Measurements from ENCODE around the gene CTXND1.

The CTXND1 gene

DNA sequence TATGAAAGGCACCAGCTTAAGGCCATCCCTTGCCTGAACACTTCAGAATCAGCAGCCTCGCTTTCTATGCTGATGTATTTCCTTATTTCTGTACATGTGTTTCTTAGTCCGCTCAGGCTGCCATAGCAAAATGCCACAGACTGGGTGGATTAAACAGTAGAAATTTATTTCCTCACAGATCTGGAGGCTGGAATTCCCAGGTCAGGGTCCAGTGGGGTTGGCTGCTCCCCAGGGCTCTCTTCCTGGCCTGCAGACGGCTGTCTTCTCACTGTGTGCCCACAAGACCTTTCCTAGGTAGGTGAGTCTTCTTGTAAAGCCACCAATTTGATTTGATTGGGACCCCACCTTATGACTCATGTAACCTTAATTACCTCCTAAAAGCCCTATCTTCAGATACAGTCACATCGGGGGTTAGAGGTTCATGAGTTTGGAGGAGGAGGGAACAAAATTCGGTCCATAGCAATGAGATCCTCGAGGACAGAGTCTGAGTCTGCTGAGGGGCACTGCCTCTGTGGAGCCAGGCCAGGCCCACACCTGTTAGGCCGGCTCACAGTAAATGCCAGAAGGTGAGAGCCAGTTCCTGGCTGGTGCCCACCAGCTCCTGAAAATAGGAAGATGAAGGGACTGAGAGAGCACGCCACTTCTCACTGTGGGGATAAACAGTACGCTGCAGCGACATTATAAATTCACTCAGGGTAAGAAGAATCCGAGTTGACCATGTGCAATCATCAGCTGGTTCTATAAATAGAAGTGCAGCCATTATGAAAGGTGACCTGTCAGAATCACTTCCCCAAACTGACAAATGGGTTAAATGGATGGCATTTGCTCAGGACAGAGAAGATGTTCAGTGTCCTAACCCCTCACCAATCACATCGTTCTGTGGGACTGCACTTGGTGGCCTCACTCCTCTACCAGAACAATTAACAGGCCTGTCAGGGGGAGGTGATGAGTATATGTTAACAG, 41.1 kb downstream of the CTXND1 start:
- Histone ChIP-seq H3K27ac (ENCODE audit: extremely low read depth, low read depth, low read length) (no peak overlapping the region), H3K4me1 (ENCODE audit: control insufficient read depth, insufficient read depth, low read length) (no peaks in the 10 kb centered on the region), H3K9me3 (ENCODE audit: control insufficient read depth, insufficient read depth, low read depth, low read length) (no peaks in the 10 kb centered on the region), H3K4me3 (ENCODE audit: low read depth, low read length) (no peak overlapping the region), H3K36me3 (ENCODE audit: control insufficient read depth in 2 of 2, insufficient read depth in 1 of 2, low read length in 2 of 2) (no peaks in the 10 kb centered on the region)
- TF ChIP-seq ZNF354C (tag by site-specific recombination; IDR thresholded peaks at IDR 0.05; ENCODE audit: borderline replicate concordance, low read depth) = no peak
- TF ChIP-seq MYNN (tag by site-specific recombination; IDR thresholded peaks at IDR 0.05; ENCODE audit: borderline replicate concordance) = no peak
- TF ChIP-seq ZNF404 (tag by site-specific recombination; IDR thresholded peaks at IDR 0.05) = no peak
- no peak for TF ChIP-seq ZBTB49 (tag by site-specific recombination; IDR thresholded peaks at IDR 0.05; ENCODE audit: low read depth)
- no peak for TF ChIP-seq ZNF521 (tag by site-specific recombination; IDR thresholded peaks at IDR 0.05)
- no peak for TF ChIP-seq ZNF658 (tag by site-specific recombination; IDR thresholded peaks at IDR 0.05)
- CTCF ChIA-PET = interaction anchor here (0.6 kb wide), 1 partner anchor 1912 kb away, joined by 3 read pairs; no protein-coding TSS in a partner anchor
- POLR2A ChIA-PET = no interaction called here

DNA sequence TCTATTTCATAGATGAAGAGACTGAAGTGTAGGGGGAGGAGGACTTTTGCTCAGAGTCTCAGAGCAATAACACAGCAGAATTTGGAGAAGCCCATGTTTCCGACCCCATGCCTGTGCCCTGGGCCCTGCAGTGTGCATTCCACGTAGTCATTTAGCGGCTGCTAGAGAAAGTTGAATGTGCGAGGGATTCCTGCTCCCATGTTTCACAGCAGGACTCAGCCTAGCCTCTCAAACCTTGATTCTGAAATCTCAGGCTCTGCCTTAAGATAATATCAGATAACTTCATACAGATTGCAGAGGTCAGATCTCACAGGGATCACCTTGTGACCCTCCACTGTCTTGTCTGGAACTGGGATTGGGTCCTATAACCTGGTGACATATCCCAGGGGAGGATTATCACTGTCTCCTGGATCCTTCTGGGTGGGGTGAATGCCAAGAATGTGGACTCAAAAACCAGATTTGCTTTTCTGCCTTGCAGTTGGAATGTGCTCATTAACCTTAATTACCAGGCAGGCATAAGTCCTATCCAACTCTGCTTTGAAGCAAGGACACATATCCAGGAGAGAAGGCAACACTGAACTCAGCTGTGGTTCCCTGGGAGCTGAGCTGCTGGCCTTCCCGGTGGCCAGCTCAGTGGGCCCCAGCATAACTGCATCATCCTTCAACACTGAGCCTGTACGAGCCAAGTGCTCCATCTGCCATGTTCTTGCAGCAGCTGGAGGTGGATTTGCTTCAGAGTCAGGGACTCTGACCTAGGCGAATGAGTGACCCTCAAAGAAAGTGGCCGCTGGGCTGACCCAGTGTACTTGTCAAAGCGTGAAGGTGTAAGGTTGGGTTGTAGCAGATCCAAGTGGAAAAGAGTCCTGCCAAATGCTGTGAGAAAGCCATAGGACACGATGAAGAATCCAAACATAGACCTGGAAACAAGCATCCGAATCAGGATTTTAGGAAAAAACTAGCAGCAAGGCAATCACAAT, 43.0 kb downstream of the CTXND1 start:
- Histone ChIP-seq H3K36me3 (ENCODE audit: control insufficient read depth in 2 of 2, insufficient read depth in 1 of 2, low read length in 2 of 2) (no peaks in the 10 kb centered on the region), H3K27ac (ENCODE audit: extremely low read depth, low read depth, low read length) (no peak overlapping the region), H3K4me3 (ENCODE audit: low read depth, low read length) (no peak overlapping the region), H3K4me1 (ENCODE audit: control insufficient read depth, insufficient read depth, low read length) (no peaks in the 10 kb centered on the region), H3K9me3 (ENCODE audit: control insufficient read depth, insufficient read depth, low read depth, low read length) (no peaks in the 10 kb centered on the region)
- CTCF ChIA-PET = no interaction called here
- POLR2A ChIA-PET = no interaction called here
- TF ChIP-seq ZNF266 (tag by site-specific recombination; IDR thresholded peaks at IDR 0.05; ENCODE audit: low read depth) = no peak
- no peak for TF ChIP-seq KLF9 (tag by site-specific recombination; IDR thresholded peaks at IDR 0.05; ENCODE audit: low read depth)
- no peak for TF ChIP-seq ZNF146 (tag by site-specific recombination; IDR thresholded peaks at IDR 0.05)
- TF ChIP-seq FEZF1 (tag by site-specific recombination; IDR thresholded peaks at IDR 0.05) = no peak
- no peak for TF ChIP-seq ZFP69B (tag by site-specific recombination; IDR thresholded peaks at IDR 0.05)
- no peak for TF ChIP-seq KLF10 (tag by site-specific recombination; IDR thresholded peaks at IDR 0.05)
- no peak for TF ChIP-seq ZNF121 (tag by site-specific recombination; IDR thresholded peaks at IDR 0.05)
- TF ChIP-seq, protein P1, sequence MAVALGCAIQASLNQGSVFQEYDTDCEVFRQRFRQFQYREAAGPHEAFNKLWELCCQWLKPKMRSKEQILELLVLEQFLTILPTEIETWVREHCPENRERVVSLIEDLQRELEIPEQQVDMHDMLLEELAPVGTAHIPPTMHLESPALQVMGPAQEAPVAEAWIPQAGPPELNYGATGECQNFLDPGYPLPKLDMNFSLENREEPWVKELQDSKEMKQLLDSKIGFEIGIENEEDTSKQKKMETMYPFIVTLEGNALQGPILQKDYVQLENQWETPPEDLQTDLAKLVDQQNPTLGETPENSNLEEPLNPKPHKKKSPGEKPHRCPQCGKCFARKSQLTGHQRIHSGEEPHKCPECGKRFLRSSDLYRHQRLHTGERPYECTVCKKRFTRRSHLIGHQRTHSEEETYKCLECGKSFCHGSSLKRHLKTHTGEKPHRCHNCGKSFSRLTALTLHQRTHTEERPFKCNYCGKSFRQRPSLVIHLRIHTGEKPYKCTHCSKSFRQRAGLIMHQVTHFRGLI (tag by site-specific recombination; IDR thresholded peaks at IDR 0.05) = no peak
- TF ChIP-seq, protein P2, sequence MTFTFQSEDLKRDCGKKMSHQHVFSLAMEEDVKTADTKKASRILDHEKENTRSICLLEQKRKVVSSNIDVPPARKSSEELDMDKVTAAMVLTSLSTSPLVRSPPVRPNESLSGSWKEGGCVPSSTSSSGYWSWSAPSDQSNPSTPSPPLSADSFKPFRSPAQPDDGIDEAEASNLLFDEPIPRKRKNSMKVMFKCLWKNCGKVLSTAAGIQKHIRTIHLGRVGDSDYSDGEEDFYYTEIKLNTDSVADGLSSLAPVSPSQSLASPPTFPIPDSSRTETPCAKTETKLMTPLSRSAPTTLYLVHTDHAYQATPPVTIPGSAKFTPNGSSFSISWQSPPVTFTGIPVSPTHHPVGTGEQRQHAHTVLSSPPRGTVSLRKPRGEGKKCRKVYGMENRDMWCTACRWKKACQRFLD (tag by site-specific recombination; IDR thresholded peaks at IDR 0.05) = no peak
- TF ChIP-seq GLI4 (tag by site-specific recombination; IDR thresholded peaks at IDR 0.05) = no peak
- no peak for TF ChIP-seq MZF1 (tag by site-specific recombination; IDR thresholded peaks at IDR 0.05; ENCODE audit: borderline replicate concordance)
- no peak for TF ChIP-seq ZNF350 (tag by site-specific recombination; IDR thresholded peaks at IDR 0.05)
- TF ChIP-seq ZNF362 (tag by site-specific recombination; IDR thresholded peaks at IDR 0.05) = no peak
- TF ChIP-seq, protein P3, sequence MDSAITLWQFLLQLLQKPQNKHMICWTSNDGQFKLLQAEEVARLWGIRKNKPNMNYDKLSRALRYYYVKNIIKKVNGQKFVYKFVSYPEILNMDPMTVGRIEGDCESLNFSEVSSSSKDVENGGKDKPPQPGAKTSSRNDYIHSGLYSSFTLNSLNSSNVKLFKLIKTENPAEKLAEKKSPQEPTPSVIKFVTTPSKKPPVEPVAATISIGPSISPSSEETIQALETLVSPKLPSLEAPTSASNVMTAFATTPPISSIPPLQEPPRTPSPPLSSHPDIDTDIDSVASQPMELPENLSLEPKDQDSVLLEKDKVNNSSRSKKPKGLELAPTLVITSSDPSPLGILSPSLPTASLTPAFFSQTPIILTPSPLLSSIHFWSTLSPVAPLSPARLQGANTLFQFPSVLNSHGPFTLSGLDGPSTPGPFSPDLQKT (IDR thresholded peaks at IDR 0.05; ENCODE audit: borderline replicate concordance, low read depth, low read length) = no peak
- TF ChIP-seq BCL11A (tag by site-specific recombination; IDR thresholded peaks at IDR 0.05; ENCODE audit: low read depth) = no peak
- no peak for TF ChIP-seq ZNF501 (tag by site-specific recombination; IDR thresholded peaks at IDR 0.05)
- TF ChIP-seq ZNF623 (tag by site-specific recombination; IDR thresholded peaks at IDR 0.05) = no peak
- no peak for TF ChIP-seq ZBTB8A (tag by site-specific recombination; IDR thresholded peaks at IDR 0.05)

Data from HEK293 (cell line).